IMR-90 (cell line): ENCODE data around the gene ZNF385B. TPM values are rescaled to one million over a fixed set of nuclear protein-coding genes. Genes with fewer than 3 reads are reported as not detected.

Experiments used
- ATAC-seq: fragments of 200-7000 bp; cut with Tn5 transposase; 2 replicates; pipeline ENCODE4 v1.9.1; 2020; ENCODE audit warnings: low read depth, mild to moderate bottlenecking, moderate library complexity
- BruUV-seq: library from RNA; stranded (reverse); fragments of 400-500 nt; replicated peaks from 2 replicates; lab custom pipeline; 2021; lab: Mats Ljungman, UMichigan
- CTCF ChIA-PET: fragments of 300-600 bp; formaldehyde crosslinking; extraction: SDS; loops from one replicate; lab custom pipeline; 2021; ENCODE audit warnings: antibody characterized with exemption; lab: Yijun Ruan, JAX
- POLR2A ChIA-PET: fragments of 300-600 bp; sonication (Branson Sonifier 250); formaldehyde crosslinking; loops from one replicate; lab custom pipeline; 2022; ENCODE audit warnings: antibody characterized with exemption; ENCODE audit not compliant: unreplicated experiment; lab: Charles Lee
- DNase-seq: peaks from one replicate; pipeline ENCODE4 v3.0.0; 2013
- H2AFZ ChIP-seq: replicated peaks from 2 replicates; pipeline ENCODE3; 2013; ENCODE audit warnings: low read length, mild to moderate bottlenecking; ENCODE audit not compliant: poor library complexity
- H2AK5ac ChIP-seq: 2 replicates; pipeline ENCODE4 v1.6.1; 2013; ENCODE audit warnings: low read depth, low read length, inconsistent platforms
- H2AK9ac ChIP-seq: replicated peaks from 2 replicates; pipeline ENCODE3; 2013; ENCODE audit warnings: mild to moderate bottlenecking, low read depth, low read length, moderate library complexity; ENCODE audit not compliant: poor library complexity
- H2BK120ac ChIP-seq: 2 replicates; pipeline ENCODE4 v1.6.1; 2013; ENCODE audit warnings: low read depth, low read length, inconsistent platforms
- H2BK15ac ChIP-seq: 3 replicates; pipeline ENCODE4 v1.6.1; 2013; ENCODE audit warnings: low read depth, low read length, inconsistent platforms
- H2BK20ac ChIP-seq: 2 replicates; pipeline ENCODE4 v1.6.1; 2013; ENCODE audit warnings: low read depth, mild to moderate bottlenecking, inconsistent platforms, low read length, moderate library complexity
- H2BK5ac ChIP-seq: 2 replicates; pipeline ENCODE4 v1.6.1; 2013; ENCODE audit warnings: mild to moderate bottlenecking, low read depth, low read length, inconsistent platforms; ENCODE audit not compliant: poor library complexity, severe bottlenecking
- H3K14ac ChIP-seq: replicated peaks from 2 replicates; pipeline ENCODE4 v1.6.1; 2013; ENCODE audit warnings: low read depth, low read length, inconsistent platforms
- H3K18ac ChIP-seq: 2 replicates; pipeline ENCODE4 v1.6.1; 2013; ENCODE audit warnings: low read depth, low read length, control low read depth
- H3K23ac ChIP-seq: 2 replicates; pipeline ENCODE4 v1.6.1; 2013; ENCODE audit warnings: low read depth, low read length, inconsistent platforms
- H3K27ac ChIP-seq: 2 replicates; pipeline ENCODE4 v1.5.1; 2013; ENCODE audit warnings: mild to moderate bottlenecking, control low read depth, low read length; ENCODE audit not compliant: insufficient read depth
- H3K27me3 ChIP-seq: 2 replicates; pipeline ENCODE4 v1.6.1; 2013; ENCODE audit warnings: low read length; ENCODE audit not compliant: control insufficient read depth, insufficient read depth
- H3K36me3 ChIP-seq: 2 replicates; pipeline ENCODE4 v1.6.1; 2013; ENCODE audit warnings: low read length, mixed read lengths; ENCODE audit not compliant: control insufficient read depth, insufficient read depth
- H3K4ac ChIP-seq: 2 replicates; pipeline ENCODE4 v1.6.1; 2013; ENCODE audit warnings: low read depth, low read length, inconsistent platforms
- H3K4me1 ChIP-seq: 2 replicates; pipeline ENCODE4 v1.6.1; 2013; ENCODE audit warnings: low read length, mixed read lengths; ENCODE audit not compliant: control insufficient read depth, insufficient read depth
- H3K4me2 ChIP-seq: 2 replicates; pipeline ENCODE4 v1.6.1; 2013; ENCODE audit warnings: low read depth, mild to moderate bottlenecking, control low read depth, low read length, moderate library complexity
- H3K4me3 ChIP-seq: 2 replicates; pipeline ENCODE4 v1.5.1; 2013; ENCODE audit warnings: low read depth, mild to moderate bottlenecking, control low read depth, low read length, moderate library complexity; ENCODE audit not compliant: insufficient read depth
- H3K56ac ChIP-seq: 2 replicates; pipeline ENCODE4 v1.6.1; 2013; ENCODE audit warnings: low read length, inconsistent platforms; ENCODE audit not compliant: insufficient read depth; ENCODE audit errors: extremely low read depth
- H3K79me1 ChIP-seq, 2 experiments: 2 replicates each; pipeline ENCODE4 v1.6.1; 2013; ENCODE audit warnings: low read length in 2 of 2, inconsistent platforms in 1 of 2, low read depth in 1 of 2
- H3K9ac ChIP-seq: 2 replicates; pipeline ENCODE4 v1.6.1; 2013; ENCODE audit warnings: low read depth, low read length, control low read depth
- H3K9me1 ChIP-seq: 2 replicates; pipeline ENCODE4 v1.6.1; 2013; ENCODE audit warnings: low read length, inconsistent platforms; ENCODE audit not compliant: insufficient read depth
- H3K9me3 ChIP-seq: 2 replicates; pipeline ENCODE4 v1.6.1; 2013; ENCODE audit warnings: low read length; ENCODE audit not compliant: control insufficient read depth, insufficient read depth
- H4K20me1 ChIP-seq: 2 replicates; pipeline ENCODE4 v1.6.1; 2013; ENCODE audit warnings: low read length, inconsistent platforms; ENCODE audit not compliant: insufficient read depth
- H4K5ac ChIP-seq: 2 replicates; pipeline ENCODE4 v1.6.1; 2013; ENCODE audit warnings: mild to moderate bottlenecking, low read depth, low read length, control low read depth
- H4K8ac ChIP-seq, 2 experiments: 2 replicates each; pipeline ENCODE4 v1.6.1; 2013; ENCODE audit warnings: low read depth in 2 of 2, low read length in 2 of 2, control low read depth in 1 of 2, inconsistent platforms in 1 of 2
- H4K91ac ChIP-seq: 2 replicates; pipeline ENCODE4 v1.6.1; 2013; ENCODE audit warnings: low read depth, low read length, inconsistent platforms; ENCODE audit not compliant: insufficient read depth
- BHLHE40 ChIP-seq: fragments of 150-350 bp; IDR thresholded peaks from 2 replicates; pipeline ENCODE4 v1.6.1; 2016; ENCODE audit warnings: mild to moderate bottlenecking, low read depth, low read length
- CEBPB ChIP-seq: IDR thresholded peaks from 2 replicates; pipeline ENCODE4 v1.6.1; 2012; ENCODE audit warnings: low read depth, low read length, improper control_type of control experiment
- CHD1 ChIP-seq: IDR thresholded peaks from 2 replicates; pipeline ENCODE4 v1.6.1; 2012; ENCODE audit warnings: low read depth, low read length, improper control_type of control experiment
- ELK1 ChIP-seq: fragments of 150-350 bp; IDR thresholded peaks from 2 replicates; pipeline ENCODE4 v1.6.1; 2016; ENCODE audit warnings: low read depth, mild to moderate bottlenecking, low read length, moderate library complexity, borderline replicate concordance
- FOS ChIP-seq: fragments of 150-350 bp; IDR thresholded peaks from 2 replicates; pipeline ENCODE4 v1.6.1; 2016; ENCODE audit warnings: low read depth, low read length
- MAFK ChIP-seq: IDR thresholded peaks from 2 replicates; pipeline ENCODE4 v1.6.1; 2012; ENCODE audit warnings: low read depth, low read length, improper control_type of control experiment
- NFE2L2 ChIP-seq: fragments of 150-350 bp; IDR thresholded peaks from 2 replicates; pipeline ENCODE4 v1.6.1; 2016; ENCODE audit warnings: low read depth, mild to moderate bottlenecking, low read length
- POLR2A ChIP-seq: IDR thresholded peaks from 2 replicates; pipeline ENCODE4 v1.6.1; 2012; ENCODE audit warnings: mild to moderate bottlenecking, low read depth, low read length
- RAD21 ChIP-seq: IDR thresholded peaks from 2 replicates; pipeline ENCODE4 v1.6.1; 2012; ENCODE audit warnings: low read length, improper control_type of control experiment
- RFX5 ChIP-seq: IDR thresholded peaks from 2 replicates; pipeline ENCODE4 v1.8.0; 2012; ENCODE audit warnings: low read depth, mild to moderate bottlenecking, low read length, moderate library complexity
- WGBS, 2 experiments: methylation state at CpG; one replicate each; pipeline versions ENCODE4 v1.1.5 to v1.1.7; 2013; ENCODE audit warnings: missing lambda C conversion rate in 2 of 2; ENCODE audit not compliant: insufficient read length in 1 of 2; ENCODE audit errors: extremely low coverage in 2 of 2; 5-methylcytosine and 5-hydroxymethylcytosine counted together
- dilution Hi-C: fragments of 300-500 bp; cut with HindIII; formaldehyde crosslinking; loops from one replicate; pipeline ENCODE4 v1.14.3; 2018; ENCODE audit warnings: low sequenced_read_pairs; ENCODE audit not compliant: unreplicated experiment
- in situ Hi-C: fragments of 300-500 bp; cut with MboI; formaldehyde crosslinking; loops from 3 replicates; pipeline ENCODE4 v1.14.3; 2019; ENCODE audit warnings: low sequenced_read_pairs, inconsistent platforms, mixed read lengths
- intact Hi-C: fragments of 100-400 bp; cut with micrococcal nuclease; formaldehyde crosslinking; loops from 2 replicates; pipeline ENCODE4 v1.10.0; 2022
- polyA plus RNA-seq, 3 experiments: library from polyadenylated mRNA; depleted of rRNA; stranded (reverse); fragments of >200 nt; gene quantifications; 2 replicates each; pipeline ENCODE4 v1.2.3, GENCODE V29; 2012; ENCODE audit warnings: low replicate concordance in 1 of 3
- total RNA-seq: library from RNA; depleted of rRNA; stranded (reverse); fragments of >200 nt; gene quantifications from 2 replicates; pipeline ENCODE4 v1.2.3, GENCODE V29; 2012

The ZNF385B gene
- total and polyA plus RNA-seq, 2 of the 4 experiments (the other 2 are of a cell fraction): not detected

GRCh38 chr2:179487010-179487731, 374.2 kb downstream of the ZNF385B start:
- no TSS peak for BruUV-seq
- H3K4me1 ChIP-seq: no peaks in the 10 kb centered on the region
- no peak overlapping the region for H4K91ac ChIP-seq
- no peak overlapping the region; the same call in 1 of the 2 replicates for H2AK5ac ChIP-seq
- H2BK20ac ChIP-seq: no peak overlapping the region
- H3K4ac ChIP-seq: no peak overlapping the region
- dilution Hi-C loops: no loop called here
- no peak for DNase-seq
- no peak overlapping the region for H3K4me2 ChIP-seq
- no peak overlapping the region for H3K14ac ChIP-seq
- in situ Hi-C loops: no loop called here
- POLR2A ChIA-PET: no interaction called here
- H3K27ac ChIP-seq: no peak overlapping the region
- H3K9me3 ChIP-seq: no peaks in the 10 kb centered on the region
- no peak for ATAC-seq
- no peaks in the 10 kb centered on the region for H3K79me1 ChIP-seq
- WGBS, 2 experiments: 80% methylated on average over 1 of the region's 5 CpGs; no CpG with 5 or more reads in 1 of the 2 experiments
- CTCF ChIA-PET: interaction anchor here (0.7 kb wide), 1 partner anchor 9 kb away, joined by 4 read pairs; no protein-coding TSS in a partner anchor
- H2AK9ac ChIP-seq: no peak overlapping the region
- no peak for TF ChIP-seq RAD21
- no peak for TF ChIP-seq MAFK
- no peak for TF ChIP-seq BHLHE40
- no peak for TF ChIP-seq CHD1
- TF ChIP-seq FOS: no peak
- TF ChIP-seq RFX5: no peak
- no peak for TF ChIP-seq POLR2A
- no peak for TF ChIP-seq NFE2L2
- no peak for TF ChIP-seq ELK1
- no peak for TF ChIP-seq CEBPB
- H3K4me3 ChIP-seq: no peak overlapping the region
- H2AFZ ChIP-seq: no peak overlapping the region
- no peaks in the 10 kb centered on the region for H3K27me3 ChIP-seq
- H4K8ac ChIP-seq: no peak overlapping the region
- no peak overlapping the region for H2BK120ac ChIP-seq
- no peak overlapping the region for H3K56ac ChIP-seq
- intact Hi-C loops: no loop called here
- H3K9ac ChIP-seq: no peak overlapping the region
- no peaks in the 10 kb centered on the region for H4K20me1 ChIP-seq
- H2BK15ac ChIP-seq: no peak overlapping the region
- no peak overlapping the region for H3K18ac ChIP-seq
- H3K23ac ChIP-seq: no peak overlapping the region
- H3K36me3 ChIP-seq: no peaks in the 10 kb centered on the region
- H3K9me1 ChIP-seq: no peaks in the 10 kb centered on the region
- no peak overlapping the region for H2BK5ac ChIP-seq
- no peak overlapping the region for H4K5ac ChIP-seq
